GM12892 (cell line): ENCODE results near the gene FAM168B.

Experiments
- DNase-seq: peaks from one replicate; pipeline ENCODE4 v3.0.0; 2011; ENCODE audit not compliant: insufficient read length
- FAIRE-seq: peaks from 2 replicates; lab custom pipeline; 2011; peaks lifted over from hg19 to GRCh38; lab: Jason Lieb, UNC
- POLR2A ChIP-seq: IDR thresholded peaks from 2 replicates; pipeline ENCODE4 v1.6.1; 2011; ENCODE audit warnings: low read depth, low read length, control low read depth
- POLR2AphosphoS5 ChIP-seq: IDR thresholded peaks from 2 replicates; pipeline ENCODE4 v1.6.1; 2011; ENCODE audit warnings: low read depth, low read length, control low read depth
- TAF1 ChIP-seq: IDR thresholded peaks from 2 replicates; pipeline ENCODE4 v1.6.1; 2011; ENCODE audit warnings: low read depth, mild to moderate bottlenecking, control low read depth, low read length, borderline replicate concordance

Gene FAM168B

DNA sequence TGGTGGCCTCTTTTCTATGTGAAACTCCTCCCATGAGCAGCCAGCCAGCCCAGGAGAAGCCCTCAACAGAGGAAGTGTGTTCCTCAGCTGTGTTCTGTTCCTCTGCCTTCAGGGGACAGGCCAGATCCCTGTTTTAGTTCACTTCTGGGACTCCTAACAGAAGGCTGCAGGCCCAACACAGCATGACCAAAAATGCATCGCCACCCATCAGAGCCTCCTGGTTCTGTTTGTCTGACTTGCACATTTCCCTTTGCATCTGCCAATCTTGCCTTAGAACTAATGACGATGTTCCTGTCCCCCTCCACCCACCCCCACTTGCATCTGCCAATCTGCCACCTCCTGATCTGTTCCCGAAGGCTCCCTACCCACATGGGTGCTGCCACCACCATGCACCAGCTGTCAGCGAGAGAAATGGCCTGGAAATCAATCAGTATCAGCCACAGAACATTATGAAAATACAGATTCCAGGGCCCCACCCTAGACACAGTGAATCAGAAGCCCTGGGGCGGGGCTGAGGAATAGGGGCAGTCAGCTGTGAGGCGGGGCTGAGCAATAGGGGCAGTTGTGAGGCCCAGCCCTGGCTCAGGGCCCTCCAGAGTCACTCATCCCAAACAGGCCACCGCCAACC lies 51.0 kb downstream of the FAM168B start:
- no peak for DNase-seq
- FAIRE-seq = no peak
- TF ChIP-seq POLR2A (no peak), POLR2AphosphoS5 (no peak)

DNA sequence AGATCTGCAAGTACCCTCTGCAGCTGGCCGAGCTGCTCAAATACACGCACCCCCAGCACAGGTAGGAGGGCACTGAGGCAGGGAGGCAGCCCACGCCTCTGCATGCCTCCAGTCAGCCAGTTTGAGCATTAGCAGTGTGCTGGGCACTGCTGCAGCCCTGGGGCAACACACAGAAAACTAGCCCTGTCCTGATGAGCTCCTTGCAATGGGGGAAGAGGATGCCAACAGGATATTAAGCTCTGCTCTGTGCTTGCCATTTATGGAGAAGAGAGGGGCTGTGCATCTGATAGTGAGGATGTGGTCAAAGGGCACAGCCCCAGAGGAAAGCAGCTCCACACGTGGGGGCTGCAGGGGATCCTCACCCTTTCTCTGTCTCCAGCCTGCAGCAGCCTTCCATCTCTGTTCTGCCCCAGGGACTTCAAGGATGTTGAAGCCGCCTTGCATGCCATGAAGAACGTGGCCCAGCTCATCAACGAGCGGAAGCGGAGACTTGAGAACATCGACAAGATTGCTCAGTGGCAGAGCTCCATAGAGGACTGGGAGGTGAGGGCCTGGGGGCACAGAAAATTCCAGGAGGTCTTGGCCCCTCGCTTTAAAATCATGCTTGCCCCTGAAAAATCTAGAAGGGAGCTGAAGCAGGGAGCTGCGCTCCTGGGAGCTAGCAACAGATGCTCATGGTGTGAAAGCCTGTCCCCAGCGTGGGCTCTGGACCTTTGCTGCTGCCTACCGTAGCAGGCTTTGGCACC lies 51.7 kb downstream of the FAM168B start:
- TF ChIP-seq POLR2AphosphoS5 (no peak), POLR2A (no peak), TAF1 (no peak)
- FAIRE-seq = no peak

DNA sequence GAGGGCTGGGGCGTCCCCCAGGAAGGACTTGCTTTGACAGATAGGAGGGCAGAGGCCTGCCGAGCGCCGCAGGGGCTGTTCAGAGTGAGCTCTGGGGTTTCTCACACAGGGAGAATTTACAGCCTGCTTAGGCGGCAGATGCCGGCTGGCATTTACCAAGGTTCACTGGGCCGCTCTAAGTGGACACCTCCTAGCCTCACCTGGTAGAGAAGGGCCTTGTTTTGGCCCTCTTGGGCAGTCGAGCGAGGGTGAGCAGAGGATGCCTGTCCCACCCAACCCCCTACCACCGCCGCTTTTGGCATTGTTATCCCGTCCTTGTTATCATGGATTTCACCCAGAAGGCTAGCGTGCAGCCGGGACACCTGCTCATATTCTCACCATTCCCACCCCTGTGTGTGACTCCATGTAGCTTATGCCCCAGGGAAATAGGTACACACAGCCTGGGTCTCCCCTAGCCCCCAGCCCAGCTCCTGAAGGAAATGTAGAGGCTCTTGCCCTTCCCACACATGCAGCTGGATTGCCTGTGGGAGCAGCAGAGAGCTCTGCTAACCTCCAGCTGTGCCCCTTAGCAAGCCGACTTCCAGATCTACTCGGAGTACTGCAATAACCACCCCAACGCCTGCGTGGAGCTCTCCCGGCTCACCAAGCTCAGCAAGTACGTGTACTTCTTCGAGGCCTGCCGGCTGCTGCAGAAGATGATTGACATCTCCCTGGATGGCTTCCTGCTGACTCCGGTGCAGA lies 52.4 kb downstream of the FAM168B start:
- TF ChIP-seq TAF1 (no peak), POLR2AphosphoS5 (no peak), POLR2A (no peak)
- no peak for DNase-seq
- no peak for FAIRE-seq

More for the DNA sequence above, 51.7 kb downstream of the FAM168B start:
- DNase-seq = no peak

GRCh38 chr2:131039908-131040660 lies 53.2 kb downstream of the FAM168B start:
- DNase-seq (no peak), FAIRE-seq (no peak)
- no peak for TF ChIP-seq POLR2AphosphoS5
- no peak for TF ChIP-seq POLR2A
- no peak for TF ChIP-seq TAF1

DNA sequence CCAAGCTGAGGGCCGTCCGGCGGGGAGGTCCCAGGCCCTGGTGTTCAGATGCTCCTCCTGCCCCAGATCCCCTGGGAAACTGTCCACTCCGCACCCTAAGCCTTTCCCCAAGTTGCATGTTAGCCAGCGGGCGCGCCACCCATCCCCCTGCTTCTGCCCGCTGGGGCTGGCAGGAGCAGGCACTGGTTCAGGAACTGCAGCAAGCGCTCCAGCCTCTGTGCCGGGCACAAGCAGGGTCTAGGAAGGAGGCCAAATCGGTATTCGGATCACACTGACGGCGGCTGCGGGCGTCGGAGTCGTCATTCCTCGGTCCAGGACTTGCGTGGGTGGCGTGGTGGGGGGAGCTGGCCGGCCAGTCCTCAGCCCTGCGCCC lies 53.7 kb downstream of the FAM168B start:
- TF ChIP-seq TAF1 = no peak
- no peak for TF ChIP-seq POLR2AphosphoS5
- TF ChIP-seq POLR2A = no peak
- FAIRE-seq = no peak
- no peak for DNase-seq

DNA sequence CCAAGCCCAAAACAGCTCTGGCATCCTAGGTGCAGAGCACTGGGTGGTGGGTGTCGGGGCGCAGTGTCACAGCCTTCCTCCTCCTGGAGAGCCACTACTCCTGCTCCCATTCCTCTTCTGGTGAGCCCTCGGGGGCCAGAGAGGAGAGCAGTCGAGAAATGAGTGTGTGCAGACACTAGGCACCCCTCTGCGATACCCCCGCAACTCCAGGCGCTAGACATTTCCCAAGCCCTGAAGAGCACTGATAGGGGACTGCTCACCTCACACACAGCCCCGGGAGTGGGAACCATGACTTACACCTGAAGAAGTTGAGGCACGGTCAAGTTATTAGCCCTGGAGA lies 54.2 kb downstream of the FAM168B start:
- DNase-seq (no peak), FAIRE-seq (no peak)
- TF ChIP-seq POLR2A (no peak), POLR2AphosphoS5 (no peak), TAF1 (no peak)

DNA sequence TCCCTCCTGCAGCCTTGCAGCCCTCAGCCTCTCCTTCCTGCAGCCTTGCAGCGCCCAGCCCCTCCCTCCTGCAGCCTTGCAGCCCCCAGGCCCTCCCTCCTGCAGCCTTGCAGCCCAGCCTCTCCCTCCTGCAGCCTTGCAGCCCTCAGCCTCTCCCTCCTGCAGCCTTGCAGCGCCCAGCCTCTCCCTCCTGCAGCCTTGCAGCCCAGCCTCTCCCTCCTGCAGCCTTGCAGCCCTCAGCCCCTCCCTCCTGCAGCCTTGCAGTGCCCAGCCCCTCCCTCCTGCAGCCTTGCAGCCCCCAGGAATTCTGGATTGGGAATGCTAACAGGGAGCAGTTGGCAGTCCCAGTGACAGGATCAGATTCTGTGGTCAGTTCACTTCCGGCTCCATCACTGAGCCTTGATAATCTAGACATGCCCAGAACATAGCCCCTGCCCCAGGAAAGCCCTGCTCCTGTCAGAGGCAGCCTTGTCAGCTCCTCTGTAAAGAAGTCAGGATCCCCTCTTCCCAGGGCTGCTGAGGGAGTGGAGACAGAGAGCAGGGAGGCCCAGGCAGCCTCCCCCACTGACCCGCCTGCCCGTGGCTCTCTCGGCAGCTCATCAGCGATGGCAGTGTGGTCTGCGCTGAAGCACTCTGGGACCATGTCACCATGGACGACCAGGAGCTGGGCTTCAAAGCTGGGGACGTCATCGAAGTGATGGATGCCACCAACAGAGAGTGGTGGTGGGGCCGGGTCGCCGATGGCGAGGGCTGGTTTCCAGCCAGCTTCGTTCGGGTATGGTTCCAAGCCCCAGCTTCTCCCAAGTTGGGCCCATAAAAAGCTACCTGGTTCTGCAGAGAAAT lies 54.8 kb downstream of the FAM168B start:
- DNase-seq (no peak), FAIRE-seq (no peak)
- TF ChIP-seq TAF1 (no peak), POLR2AphosphoS5 (no peak), POLR2A (no peak)

DNA sequence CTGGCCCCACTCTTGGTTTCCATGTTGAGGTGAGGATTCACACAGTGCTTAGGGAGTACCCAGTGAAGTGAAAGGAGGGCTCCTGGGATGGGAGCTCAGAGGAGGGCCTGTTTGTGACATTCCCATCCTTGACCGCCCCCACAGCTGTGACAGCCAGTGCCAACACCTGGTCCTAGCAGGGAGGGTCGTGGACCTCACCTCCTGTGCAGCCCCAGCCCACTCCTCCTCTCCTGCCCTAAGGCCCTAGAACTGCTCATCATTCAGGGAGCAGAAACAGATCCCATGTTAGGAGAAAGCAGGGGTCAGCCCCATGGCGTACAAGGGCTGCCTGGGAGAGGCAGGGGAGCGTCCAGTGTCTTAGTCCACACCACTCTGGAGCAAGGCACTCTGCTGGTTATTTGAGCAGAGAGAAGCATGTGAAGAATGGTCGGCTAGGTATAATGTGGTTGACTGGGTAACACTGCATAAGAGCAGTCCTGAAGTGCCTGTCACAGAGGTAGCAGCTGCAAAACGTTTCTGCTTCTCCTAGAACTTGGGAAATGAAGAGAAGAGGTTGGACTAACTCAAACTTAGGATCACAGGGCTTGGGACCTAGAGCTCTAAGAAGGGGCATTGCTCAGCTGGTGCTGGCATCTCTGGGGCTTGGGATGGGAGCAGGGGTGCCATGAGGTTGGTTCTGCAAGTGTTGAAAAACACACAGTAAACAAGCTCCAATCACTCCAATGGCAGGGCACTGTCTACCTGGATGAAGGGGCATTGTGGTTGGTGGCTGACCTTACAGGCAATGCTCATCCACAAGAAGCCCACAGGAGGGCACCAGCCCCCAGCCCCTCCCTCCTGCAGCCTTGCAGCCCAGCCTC lies 55.6 kb downstream of the FAM168B start:
- TF ChIP-seq POLR2A = no peak
- no peak for TF ChIP-seq POLR2AphosphoS5
- TF ChIP-seq TAF1 = no peak
- FAIRE-seq = no peak
- DNase-seq = no peak

DNA sequence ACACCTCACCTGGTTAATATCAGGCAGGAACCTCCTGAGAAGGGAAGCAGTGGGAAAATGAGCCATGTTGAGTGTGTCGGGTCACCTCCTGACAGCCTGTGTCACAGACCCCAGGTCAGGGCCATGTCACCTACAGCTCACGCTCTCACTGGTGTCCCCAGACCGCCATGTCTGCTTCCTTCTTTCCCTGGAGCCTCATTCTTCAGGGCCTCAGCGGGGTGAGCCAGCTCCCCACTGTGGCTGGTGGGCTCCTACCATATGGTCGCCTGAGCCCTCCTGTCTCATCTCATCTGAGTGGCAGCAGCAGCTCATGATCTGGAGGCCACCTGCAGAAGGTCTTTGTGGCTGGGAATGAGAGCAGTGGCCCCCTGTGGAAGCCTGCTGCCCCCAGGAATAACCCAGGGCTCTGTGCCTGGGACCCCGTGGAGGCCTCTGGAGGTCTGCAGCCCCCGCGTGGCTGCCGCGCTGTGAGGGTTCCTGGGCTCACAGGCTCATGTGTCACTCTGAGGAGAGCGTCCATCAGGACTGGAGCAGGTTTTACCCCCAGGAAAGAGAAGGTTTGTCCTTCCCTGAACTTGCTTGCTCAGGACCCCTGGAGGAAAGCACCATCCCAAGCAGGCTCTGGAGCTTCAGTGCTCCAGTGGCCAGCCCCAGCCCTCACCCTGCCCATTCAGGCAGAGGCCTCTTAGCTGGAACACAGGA lies 56.4 kb downstream of the FAM168B start:
- FAIRE-seq (no peak), DNase-seq (no peak)
- TF ChIP-seq POLR2AphosphoS5 (no peak), TAF1 (no peak)
